Activated B cell treated with CpG ODN at 0.5 μM for 24 hours (primary cell): ENCODE data around the gene L3MBTL4. TPM values are rescaled to one million over a fixed set of nuclear protein-coding genes. Genes with fewer than 3 reads are reported as not detected.

Experiments
- ATAC-seq: fragments of 200-7000 bp; cut with Tn5 transposase; one replicate; pipeline ENCODE4 v1.10.0; 2021; ENCODE audit warnings: low read depth, mild to moderate bottlenecking, moderate library complexity
- CTCF ChIA-PET: fragments of 350-600 bp; sonication (Branson Sonifier 250); formaldehyde crosslinking; loops from one replicate; lab custom pipeline; 2021; ENCODE audit warnings: antibody characterized with exemption; lab: Charles Lee
- POLR2A ChIA-PET: fragments of 350-600 bp; sonication (Branson Sonifier 250); formaldehyde crosslinking; loops from one replicate; lab custom pipeline; 2021; ENCODE audit warnings: antibody characterized with exemption; lab: Charles Lee
- DNase-seq: peaks from one replicate; pipeline ENCODE4 v3.0.0; 2022
- H3K27ac Mint-ChIP-seq: one replicate; pipeline ENCODE4 v1.8.0; 2020; ENCODE audit warnings: mixed read lengths
- H3K27me3 Mint-ChIP-seq: one replicate; pipeline ENCODE4 v1.8.0; 2021; ENCODE audit warnings: mixed read lengths
- H3K36me3 Mint-ChIP-seq: one replicate; pipeline ENCODE4 v1.8.0; 2021; ENCODE audit warnings: low read depth, mixed read lengths
- H3K4me1 Mint-ChIP-seq: one replicate; pipeline ENCODE4 v1.8.0; 2021; ENCODE audit warnings: mixed read lengths
- H3K4me3 Mint-ChIP-seq: one replicate; pipeline ENCODE4 v1.8.0; 2020; ENCODE audit warnings: mild to moderate bottlenecking, mixed read lengths
- H3K9me3 Mint-ChIP-seq: one replicate; pipeline ENCODE4 v1.8.0; 2020; ENCODE audit warnings: mixed read lengths
- CTCF ChIP-seq: fragments of 200-600 bp; IDR thresholded peaks from one replicate; pipeline ENCODE4 v1.8.0; 2022; ENCODE audit warnings: antibody characterized with exemption, mild to moderate bottlenecking
- intact Hi-C: fragments of 100-400 bp; cut with micrococcal nuclease; formaldehyde crosslinking; loops from one replicate; pipeline ENCODE4 v1.15.1; 2024
- total RNA-seq: library from RNA; stranded (reverse); gene quantifications from 2 replicates; pipeline ENCODE4 v1.2.3, GENCODE V29; 2022

L3MBTL4 gene
- total RNA-seq, 1 donor from 2014 or later = 12.3 TPM

- POLR2A ChIA-PET = no interaction called here
Observed at GRCh38 chr18:5941890-5942289, 472.8 kb downstream of the L3MBTL4 start.

GRCh38 chr18:5939801-5940667 lies 474.7 kb downstream of the L3MBTL4 start:
- TF ChIP-seq CTCF = no peak
- no peak overlapping the region for H3K27ac Mint-ChIP-seq
- intact Hi-C loops = no loop called here
- ATAC-seq (no peak), DNase-seq (no peak)
- no peaks in the 10 kb centered on the region for H3K36me3 Mint-ChIP-seq
- H3K4me3 Mint-ChIP-seq = no peak overlapping the region
- H3K27me3 Mint-ChIP-seq = peaks cover 2% of the 10 kb centered on the region
- no peaks in the 10 kb centered on the region for H3K4me1 Mint-ChIP-seq
- CTCF ChIA-PET = no interaction called here
- no peaks in the 10 kb centered on the region for H3K9me3 Mint-ChIP-seq
- POLR2A ChIA-PET = no interaction called here

More at GRCh38 chr18:5941890-5942289, 472.8 kb downstream of the L3MBTL4 start:
- peaks cover 2% of the 10 kb centered on the region for H3K27me3 Mint-ChIP-seq
- no peaks in the 10 kb centered on the region for H3K9me3 Mint-ChIP-seq
- H3K27ac Mint-ChIP-seq = no peak overlapping the region
- no peaks in the 10 kb centered on the region for H3K36me3 Mint-ChIP-seq
- DNase-seq = no peak
- ATAC-seq = no peak
- no peak for TF ChIP-seq CTCF
- intact Hi-C loops = no loop called here
- CTCF ChIA-PET = no interaction called here
- H3K4me3 Mint-ChIP-seq = no peak overlapping the region
- no peaks in the 10 kb centered on the region for H3K4me1 Mint-ChIP-seq

GRCh38 chr18:5937795-5938194 lies 476.9 kb downstream of the L3MBTL4 start:
- TF ChIP-seq CTCF = no peak
- ChIA-PET CTCF (no interaction called here), POLR2A (no interaction called here)
- H3K9me3 Mint-ChIP-seq = no peaks in the 10 kb centered on the region
- intact Hi-C loops = no loop called here
- H3K36me3 Mint-ChIP-seq = no peaks in the 10 kb centered on the region
- H3K27ac Mint-ChIP-seq = no peak overlapping the region
- ATAC-seq = no peak
- peaks cover 5% of the 10 kb centered on the region for H3K27me3 Mint-ChIP-seq
- no peak overlapping the region for H3K4me3 Mint-ChIP-seq
- DNase-seq = no peak
- H3K4me1 Mint-ChIP-seq = no peaks in the 10 kb centered on the region

GRCh38 chr18:5937121-5937520 lies 477.6 kb downstream of the L3MBTL4 start:
- no peak overlapping the region for H3K27ac Mint-ChIP-seq
- peaks cover 5% of the 10 kb centered on the region for H3K27me3 Mint-ChIP-seq
- no peak overlapping the region for H3K4me3 Mint-ChIP-seq
- intact Hi-C loops = no loop called here
- H3K36me3 Mint-ChIP-seq = no peaks in the 10 kb centered on the region
- no peak for ATAC-seq
- ChIA-PET POLR2A (no interaction called here), CTCF (no interaction called here)
- no peaks in the 10 kb centered on the region for H3K4me1 Mint-ChIP-seq
- no peak for TF ChIP-seq CTCF
- H3K9me3 Mint-ChIP-seq = no peaks in the 10 kb centered on the region
- DNase-seq = no peak

- ATAC-seq (no peak), DNase-seq (no peak)
- POLR2A ChIA-PET = no interaction called here
- TF ChIP-seq CTCF = no peak
- CTCF ChIA-PET = no interaction called here
- Mint-ChIP-seq H3K9me3 (peaks cover 8% of the 10 kb centered on the region), H3K27me3 (peaks cover 9% of the 10 kb centered on the region), H3K36me3 (no peaks in the 10 kb centered on the region), H3K4me1 (no peaks in the 10 kb centered on the region), H3K4me3 (no peak overlapping the region), H3K27ac (no peak overlapping the region)
- intact Hi-C loops = no loop called here
Observed at GRCh38 chr18:5930789-5931188, 483.9 kb downstream of the L3MBTL4 start.
